ENCODE data around the gene AFF2. TPM values are rescaled to one million over a fixed set of nuclear protein-coding genes. Genes with fewer than 3 reads are reported as not detected.

The AFF2 gene
- total RNA-seq, 1 donor from 2014 or later = 0.74 TPM

DNA sequence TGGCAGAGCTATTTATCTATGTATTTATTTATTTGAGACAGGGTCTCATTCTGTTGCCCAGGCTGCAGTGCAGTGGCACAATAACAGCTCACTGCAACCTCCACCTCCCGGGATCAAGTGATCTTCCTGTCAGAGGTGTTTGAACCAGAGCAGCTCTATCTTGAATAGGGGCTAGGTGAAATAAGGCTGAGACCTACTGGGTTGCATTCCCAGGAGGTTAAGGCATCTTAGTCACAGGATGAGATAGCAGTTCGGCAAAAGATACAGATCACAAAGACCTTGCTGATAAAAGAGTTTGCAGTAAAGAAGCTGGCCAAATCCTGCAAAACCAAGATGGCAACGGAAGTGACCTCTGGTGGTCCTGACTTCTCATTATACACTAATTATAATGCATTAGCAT, 501.9 kb downstream of the AFF2 start:
- DNase-seq (ENCODE audit: extremely low spot score in 2 of 2) = no peak

DNA sequence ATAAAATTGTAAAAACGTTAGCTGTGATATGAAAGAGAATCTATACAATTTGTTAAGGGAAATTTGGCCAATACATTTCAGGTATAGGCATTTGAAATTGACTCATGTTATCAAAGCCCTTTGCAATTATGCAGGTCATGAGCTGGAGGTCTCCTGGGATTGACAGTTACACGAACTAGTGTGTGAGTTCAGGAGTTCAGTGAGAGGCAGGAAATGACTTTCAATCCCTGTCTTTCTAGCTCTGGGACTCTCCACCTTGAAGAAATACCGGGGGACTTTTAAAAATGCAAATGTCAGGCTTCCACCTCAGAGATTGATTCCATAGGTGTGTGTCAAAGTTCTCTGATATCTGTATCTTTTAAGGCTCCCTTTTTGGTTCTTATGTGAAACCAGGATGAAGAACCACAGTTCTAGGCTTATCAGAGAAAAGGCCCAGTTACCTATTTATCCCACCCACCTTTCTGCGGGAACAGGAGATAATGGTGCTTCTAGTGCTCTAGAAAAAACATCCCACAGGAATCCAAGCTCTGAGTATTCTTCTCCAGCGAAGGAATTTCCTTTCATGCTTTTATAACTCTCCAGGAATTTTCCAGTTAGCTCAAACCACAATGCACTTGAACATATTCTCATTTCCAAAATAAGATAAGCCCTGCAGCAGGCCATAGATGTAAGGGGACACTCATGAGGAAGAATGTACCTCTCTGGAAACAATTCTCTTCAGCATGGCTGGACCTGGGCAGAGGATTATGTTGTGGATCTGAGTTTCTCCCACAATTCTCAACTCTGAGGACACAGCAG, 503.6 kb downstream of the AFF2 start:
- intact Hi-C loops (cut with DNase I) = no loop called here
- H3K27ac ChIP-seq = no peak overlapping the region
- no peak overlapping the region for H3K4me3 ChIP-seq
- no peaks in the 10 kb centered on the region for H3K36me3 ChIP-seq
- no peak for DNase-seq (ENCODE audit: extremely low spot score in 2 of 2)
- TF ChIP-seq, protein P1, sequence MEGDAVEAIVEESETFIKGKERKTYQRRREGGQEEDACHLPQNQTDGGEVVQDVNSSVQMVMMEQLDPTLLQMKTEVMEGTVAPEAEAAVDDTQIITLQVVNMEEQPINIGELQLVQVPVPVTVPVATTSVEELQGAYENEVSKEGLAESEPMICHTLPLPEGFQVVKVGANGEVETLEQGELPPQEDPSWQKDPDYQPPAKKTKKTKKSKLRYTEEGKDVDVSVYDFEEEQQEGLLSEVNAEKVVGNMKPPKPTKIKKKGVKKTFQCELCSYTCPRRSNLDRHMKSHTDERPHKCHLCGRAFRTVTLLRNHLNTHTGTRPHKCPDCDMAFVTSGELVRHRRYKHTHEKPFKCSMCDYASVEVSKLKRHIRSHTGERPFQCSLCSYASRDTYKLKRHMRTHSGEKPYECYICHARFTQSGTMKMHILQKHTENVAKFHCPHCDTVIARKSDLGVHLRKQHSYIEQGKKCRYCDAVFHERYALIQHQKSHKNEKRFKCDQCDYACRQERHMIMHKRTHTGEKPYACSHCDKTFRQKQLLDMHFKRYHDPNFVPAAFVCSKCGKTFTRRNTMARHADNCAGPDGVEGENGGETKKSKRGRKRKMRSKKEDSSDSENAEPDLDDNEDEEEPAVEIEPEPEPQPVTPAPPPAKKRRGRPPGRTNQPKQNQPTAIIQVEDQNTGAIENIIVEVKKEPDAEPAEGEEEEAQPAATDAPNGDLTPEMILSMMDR (IDR thresholded peaks at IDR 0.05) = no peak
- TF ChIP-seq POLR2A (IDR thresholded peaks at IDR 0.05) = no peak
- no peak for TF ChIP-seq POLR2AphosphoS5 (IDR thresholded peaks at IDR 0.05; ENCODE audit: insufficient read depth in 1 of 2, low read depth in 1 of 2)
- H3K4me1 ChIP-seq = no peaks in the 10 kb centered on the region
- H3K27me3 ChIP-seq = no peaks in the 10 kb centered on the region
- H3K9me3 ChIP-seq = no peaks in the 10 kb centered on the region

More for the DNA sequence above, 501.9 kb downstream of the AFF2 start:
- TF ChIP-seq, protein P1 (IDR thresholded peaks at IDR 0.05) = no peak
- TF ChIP-seq POLR2A (IDR thresholded peaks at IDR 0.05) (no peak), POLR2AphosphoS5 (IDR thresholded peaks at IDR 0.05; ENCODE audit: insufficient read depth in 1 of 2, low read depth in 1 of 2) (no peak)
- Histone ChIP-seq H3K4me3 (no peak overlapping the region), H3K27ac (no peak overlapping the region), H3K4me1 (no peaks in the 10 kb centered on the region), H3K36me3 (no peaks in the 10 kb centered on the region), H3K27me3 (no peaks in the 10 kb centered on the region), H3K9me3 (no peaks in the 10 kb centered on the region)
- intact Hi-C loops (cut with DNase I) = no loop called here

DNA sequence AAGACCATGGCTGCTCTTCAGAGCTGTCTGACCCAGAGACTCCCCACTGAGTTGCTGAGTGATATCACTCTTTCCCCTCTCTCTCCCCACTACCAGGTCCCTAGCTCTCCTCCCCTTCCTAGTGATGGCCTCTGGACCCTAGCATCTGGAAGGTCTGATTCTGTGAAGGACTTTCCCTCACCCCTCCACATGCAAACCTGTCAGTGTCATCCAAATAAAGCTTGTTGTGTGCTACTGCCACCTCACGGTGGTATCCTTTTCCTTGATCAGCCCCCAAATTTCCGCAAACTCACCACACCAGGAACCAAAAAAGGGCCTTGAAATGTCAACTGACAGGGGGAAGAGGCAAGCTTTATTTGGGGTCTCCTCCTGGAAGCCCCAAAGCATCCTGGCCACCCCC, 504.5 kb downstream of the AFF2 start:
- H3K4me3 ChIP-seq = no peak overlapping the region
- H3K27me3 ChIP-seq = no peaks in the 10 kb centered on the region
- no peaks in the 10 kb centered on the region for H3K36me3 ChIP-seq
- no peaks in the 10 kb centered on the region for H3K9me3 ChIP-seq
- intact Hi-C loops (cut with DNase I) = no loop called here
- H3K4me1 ChIP-seq = no peaks in the 10 kb centered on the region
- no peak overlapping the region for H3K27ac ChIP-seq
- TF ChIP-seq POLR2AphosphoS5 (IDR thresholded peaks at IDR 0.05; ENCODE audit: insufficient read depth in 1 of 2, low read depth in 1 of 2) (no peak), POLR2A (IDR thresholded peaks at IDR 0.05) (no peak)
- TF ChIP-seq, protein P1 (IDR thresholded peaks at IDR 0.05) = no peak
- no peak for DNase-seq (ENCODE audit: extremely low spot score in 2 of 2)

DNA sequence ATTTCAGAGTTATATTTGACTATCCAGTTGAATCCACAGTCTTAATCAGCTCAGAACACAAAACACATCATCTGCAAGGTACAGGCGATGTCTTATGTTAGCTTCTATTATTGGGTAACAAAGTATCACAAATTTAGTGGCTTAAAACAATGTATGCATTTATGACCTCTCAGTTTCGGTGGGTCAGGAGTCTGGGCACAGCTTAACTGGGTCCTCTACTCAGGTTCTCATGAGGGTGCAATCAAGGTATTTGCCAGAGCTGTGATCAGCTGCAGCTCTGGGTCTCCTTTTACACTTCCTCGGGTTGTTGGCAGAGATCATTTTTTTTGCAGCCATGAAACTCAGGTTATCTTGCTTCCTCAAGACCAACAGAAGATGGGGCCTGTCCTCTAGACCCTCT, 505.8 kb downstream of the AFF2 start:
- Histone ChIP-seq H3K27ac (no peak overlapping the region), H3K4me3 (no peak overlapping the region), H3K9me3 (no peaks in the 10 kb centered on the region), H3K36me3 (no peaks in the 10 kb centered on the region), H3K27me3 (no peaks in the 10 kb centered on the region), H3K4me1 (no peaks in the 10 kb centered on the region)
- intact Hi-C loops (cut with DNase I) = no loop called here
- no peak for TF ChIP-seq POLR2AphosphoS5 (IDR thresholded peaks at IDR 0.05; ENCODE audit: insufficient read depth in 1 of 2, low read depth in 1 of 2)
- TF ChIP-seq, protein P1 (IDR thresholded peaks at IDR 0.05) = no peak
- no peak for TF ChIP-seq POLR2A (IDR thresholded peaks at IDR 0.05)
- no peak for DNase-seq (ENCODE audit: extremely low spot score in 2 of 2)

DNA sequence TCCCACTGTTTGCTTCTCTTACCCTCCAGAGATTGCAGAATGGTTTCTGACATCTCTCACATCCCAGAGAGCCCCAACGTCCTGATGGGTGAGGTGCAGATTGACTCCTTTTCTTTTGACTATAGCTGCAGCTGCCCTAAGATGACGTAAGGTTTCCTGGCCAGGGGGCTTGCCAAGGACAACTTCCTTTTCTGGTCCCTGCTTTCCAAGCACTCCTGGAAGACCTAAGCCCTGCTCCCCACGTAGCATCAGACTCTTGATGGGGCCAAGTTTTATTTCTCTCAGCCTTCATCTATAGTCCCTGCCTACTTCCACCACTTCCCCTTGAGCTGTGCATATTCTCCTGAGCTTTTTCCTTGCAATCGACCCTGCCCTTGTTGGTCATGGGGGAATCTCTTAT, 507.0 kb downstream of the AFF2 start:
- H3K27me3 ChIP-seq = no peaks in the 10 kb centered on the region
- H3K4me1 ChIP-seq = no peaks in the 10 kb centered on the region
- no peaks in the 10 kb centered on the region for H3K9me3 ChIP-seq
- DNase-seq (ENCODE audit: extremely low spot score in 2 of 2) = no peak
- intact Hi-C loops (cut with DNase I) = no loop called here
- H3K36me3 ChIP-seq = no peaks in the 10 kb centered on the region
- H3K27ac ChIP-seq = no peak overlapping the region
- no peak overlapping the region for H3K4me3 ChIP-seq
- TF ChIP-seq, protein P1 (IDR thresholded peaks at IDR 0.05) = no peak
- TF ChIP-seq POLR2AphosphoS5 (IDR thresholded peaks at IDR 0.05; ENCODE audit: insufficient read depth in 1 of 2, low read depth in 1 of 2) = no peak
- TF ChIP-seq POLR2A (IDR thresholded peaks at IDR 0.05) = no peak
